Measurements from ENCODE around the gene CLEC3B.

CLEC3B gene

DNA sequence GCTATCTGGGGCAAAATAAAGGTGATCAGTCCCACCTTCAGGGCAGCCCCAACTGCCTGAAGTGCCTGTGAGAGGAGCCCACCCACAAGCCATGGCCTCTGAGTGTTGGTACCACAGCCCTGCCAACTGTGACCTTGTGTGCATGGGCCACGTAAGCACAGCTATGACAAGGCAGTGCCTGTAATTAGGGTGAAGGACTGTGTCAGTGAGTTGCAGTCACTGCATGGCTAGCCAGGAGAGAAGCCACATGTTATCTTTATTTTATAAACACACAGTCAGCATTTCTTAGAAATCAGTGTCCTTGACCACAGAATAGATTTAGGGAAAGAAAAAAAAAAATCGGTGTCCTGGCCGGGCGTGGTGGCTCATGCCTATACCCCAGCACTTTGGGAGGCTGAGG lies 25.3 kb upstream of the CLEC3B start:
- Histone ChIP-seq H3K4me3 (ENCODE audit: low read depth, low read length) (no peak overlapping the region), H3K27ac (ENCODE audit: extremely low read depth, low read depth, low read length) (no peak overlapping the region), H3K4me1 (ENCODE audit: control insufficient read depth, insufficient read depth, low read length) (peaks cover 9% of the 10 kb centered on the region), H3K36me3 (ENCODE audit: control insufficient read depth in 2 of 2, insufficient read depth in 1 of 2, low read length in 2 of 2) (peaks cover 0 to 87% of the 10 kb centered on the region in 2 experiments; a peak in 1 of 3 replicates), H3K9me3 (ENCODE audit: control insufficient read depth, insufficient read depth, low read depth, low read length) (no peaks in the 10 kb centered on the region)
- ChIA-PET CTCF (interaction anchor here (0.5 to 0.8 kb wide), 2 partner anchors 8 to 69 kb away, joined by 3 read pairs; no protein-coding TSS in a partner anchor), POLR2A (no interaction called here)
- TF ChIP-seq, protein P1, sequence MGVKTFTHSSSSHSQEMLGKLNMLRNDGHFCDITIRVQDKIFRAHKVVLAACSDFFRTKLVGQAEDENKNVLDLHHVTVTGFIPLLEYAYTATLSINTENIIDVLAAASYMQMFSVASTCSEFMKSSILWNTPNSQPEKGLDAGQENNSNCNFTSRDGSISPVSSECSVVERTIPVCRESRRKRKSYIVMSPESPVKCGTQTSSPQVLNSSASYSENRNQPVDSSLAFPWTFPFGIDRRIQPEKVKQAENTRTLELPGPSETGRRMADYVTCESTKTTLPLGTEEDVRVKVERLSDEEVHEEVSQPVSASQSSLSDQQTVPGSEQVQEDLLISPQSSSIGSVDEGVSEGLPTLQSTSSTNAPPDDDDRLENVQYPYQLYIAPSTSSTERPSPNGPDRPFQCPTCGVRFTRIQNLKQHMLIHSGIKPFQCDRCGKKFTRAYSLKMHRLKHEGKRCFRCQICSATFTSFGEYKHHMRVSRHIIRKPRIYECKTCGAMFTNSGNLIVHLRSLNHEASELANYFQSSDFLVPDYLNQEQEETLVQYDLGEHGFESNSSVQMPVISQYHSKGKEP (tag by site-specific recombination; IDR thresholded peaks at IDR 0.05): no peak
- TF ChIP-seq, protein P2, sequence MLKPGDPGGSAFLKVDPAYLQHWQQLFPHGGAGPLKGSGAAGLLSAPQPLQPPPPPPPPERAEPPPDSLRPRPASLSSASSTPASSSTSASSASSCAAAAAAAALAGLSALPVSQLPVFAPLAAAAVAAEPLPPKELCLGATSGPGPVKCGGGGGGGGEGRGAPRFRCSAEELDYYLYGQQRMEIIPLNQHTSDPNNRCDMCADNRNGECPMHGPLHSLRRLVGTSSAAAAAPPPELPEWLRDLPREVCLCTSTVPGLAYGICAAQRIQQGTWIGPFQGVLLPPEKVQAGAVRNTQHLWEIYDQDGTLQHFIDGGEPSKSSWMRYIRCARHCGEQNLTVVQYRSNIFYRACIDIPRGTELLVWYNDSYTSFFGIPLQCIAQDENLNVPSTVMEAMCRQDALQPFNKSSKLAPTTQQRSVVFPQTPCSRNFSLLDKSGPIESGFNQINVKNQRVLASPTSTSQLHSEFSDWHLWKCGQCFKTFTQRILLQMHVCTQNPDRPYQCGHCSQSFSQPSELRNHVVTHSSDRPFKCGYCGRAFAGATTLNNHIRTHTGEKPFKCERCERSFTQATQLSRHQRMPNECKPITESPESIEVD (tag by site-specific recombination; IDR thresholded peaks at IDR 0.05): no peak
- no peak for TF ChIP-seq ZNF184 (tag by site-specific recombination; IDR thresholded peaks at IDR 0.05)
- no peak for TF ChIP-seq HOXA7 (CRISPR knock-in tag; IDR thresholded peaks at IDR 0.05; ENCODE audit: borderline replicate concordance)
- no peak for TF ChIP-seq ZNF350 (tag by site-specific recombination; IDR thresholded peaks at IDR 0.05)
- no peak for TF ChIP-seq ZNF2 (tag by site-specific recombination; IDR thresholded peaks at IDR 0.05)

DNA sequence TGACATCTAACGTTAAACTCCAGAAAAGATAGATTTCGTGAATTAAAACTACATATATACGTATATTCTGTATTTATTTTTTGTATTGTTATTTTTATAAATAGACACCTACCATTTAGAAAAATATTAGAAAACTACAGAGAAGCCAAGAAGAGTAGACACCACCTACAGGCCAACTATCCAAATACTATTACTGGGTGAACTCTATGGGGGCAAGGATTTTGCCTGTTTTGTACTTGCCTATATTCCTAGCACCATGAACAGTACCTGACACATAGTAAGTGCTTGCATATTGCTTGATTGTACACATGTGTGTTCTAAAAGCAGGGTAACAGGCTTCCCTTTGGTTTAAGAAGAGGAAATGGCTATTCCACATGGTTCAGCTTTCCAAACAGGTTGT lies 24.4 kb upstream of the CLEC3B start:
- ChIA-PET CTCF (interaction anchor here (0.6 to 0.7 kb wide), 2 partner anchors 60 to 671 kb away, joined by 3 to 4 read pairs; no protein-coding TSS in a partner anchor), POLR2A (no interaction called here)
- Histone ChIP-seq H3K9me3 (ENCODE audit: control insufficient read depth, insufficient read depth, low read depth, low read length) (no peaks in the 10 kb centered on the region), H3K36me3 (ENCODE audit: control insufficient read depth in 2 of 2, insufficient read depth in 1 of 2, low read length in 2 of 2) (peaks cover 0 to 85% of the 10 kb centered on the region in 2 experiments; a peak in 1 of 3 replicates), H3K4me3 (ENCODE audit: low read depth, low read length) (no peak overlapping the region), H3K27ac (ENCODE audit: extremely low read depth, low read depth, low read length) (no peak overlapping the region), H3K4me1 (ENCODE audit: control insufficient read depth, insufficient read depth, low read length) (no peaks in the 10 kb centered on the region)
- no peak for TF ChIP-seq ZBTB17 (tag by site-specific recombination; IDR thresholded peaks at IDR 0.05)
- TF ChIP-seq ZNF600 (tag by site-specific recombination; IDR thresholded peaks at IDR 0.05): no peak
- no peak for TF ChIP-seq ZBTB20 (tag by site-specific recombination; IDR thresholded peaks at IDR 0.05)
- TF ChIP-seq KLF16 (tag by site-specific recombination; IDR thresholded peaks at IDR 0.05): no peak
- TF ChIP-seq, protein P3, sequence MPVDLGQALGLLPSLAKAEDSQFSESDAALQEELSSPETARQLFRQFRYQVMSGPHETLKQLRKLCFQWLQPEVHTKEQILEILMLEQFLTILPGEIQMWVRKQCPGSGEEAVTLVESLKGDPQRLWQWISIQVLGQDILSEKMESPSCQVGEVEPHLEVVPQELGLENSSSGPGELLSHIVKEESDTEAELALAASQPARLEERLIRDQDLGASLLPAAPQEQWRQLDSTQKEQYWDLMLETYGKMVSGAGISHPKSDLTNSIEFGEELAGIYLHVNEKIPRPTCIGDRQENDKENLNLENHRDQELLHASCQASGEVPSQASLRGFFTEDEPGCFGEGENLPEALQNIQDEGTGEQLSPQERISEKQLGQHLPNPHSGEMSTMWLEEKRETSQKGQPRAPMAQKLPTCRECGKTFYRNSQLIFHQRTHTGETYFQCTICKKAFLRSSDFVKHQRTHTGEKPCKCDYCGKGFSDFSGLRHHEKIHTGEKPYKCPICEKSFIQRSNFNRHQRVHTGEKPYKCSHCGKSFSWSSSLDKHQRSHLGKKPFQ (tag by site-specific recombination; IDR thresholded peaks at IDR 0.05): no peak
- TF ChIP-seq ZNF555 (tag by site-specific recombination; conservative IDR thresholded peaks at IDR 0.05): no peak
- TF ChIP-seq ZIC2 (tag by site-specific recombination; IDR thresholded peaks at IDR 0.05): no peak
- TF ChIP-seq, protein P2 (tag by site-specific recombination; IDR thresholded peaks at IDR 0.05): no peak
- no peak for TF ChIP-seq ZNF404 (tag by site-specific recombination; IDR thresholded peaks at IDR 0.05)
- no peak for TF ChIP-seq OSR2 (tag by site-specific recombination; IDR thresholded peaks at IDR 0.05)
- TF ChIP-seq ZNF184 (tag by site-specific recombination; IDR thresholded peaks at IDR 0.05): no peak
- no peak for TF ChIP-seq ZNF610 (tag by site-specific recombination; IDR thresholded peaks at IDR 0.05; ENCODE audit: borderline replicate concordance)
